Osteocyte (in vitro differentiated cells): ENCODE data around the gene OSBPL5. TPM values are rescaled to one million over a fixed set of nuclear protein-coding genes. Genes with fewer than 3 reads are reported as not detected.

Experiments
- DNase-seq: peaks from one replicate; pipeline ENCODE4 v3.0.0; 2021; ENCODE audit warnings: mixed read lengths; ENCODE audit not compliant: unreplicated experiment; ENCODE audit errors: extremely low spot score
- H3K27ac Mint-ChIP-seq: one replicate; pipeline ENCODE4 v1.8.0; 2021; ENCODE audit warnings: mild to moderate bottlenecking, mixed read lengths; ENCODE audit not compliant: unreplicated experiment
- H3K27me3 Mint-ChIP-seq: one replicate; pipeline ENCODE4 v1.8.0; 2021; ENCODE audit warnings: mixed read lengths; ENCODE audit not compliant: unreplicated experiment
- H3K36me3 Mint-ChIP-seq: one replicate; pipeline ENCODE4 v1.8.0; 2021; ENCODE audit warnings: mixed read lengths; ENCODE audit not compliant: unreplicated experiment
- H3K4me1 Mint-ChIP-seq: one replicate; pipeline ENCODE4 v1.8.0; 2021; ENCODE audit warnings: mixed read lengths; ENCODE audit not compliant: unreplicated experiment
- H3K4me3 Mint-ChIP-seq: one replicate; pipeline ENCODE4 v1.8.0; 2021; ENCODE audit warnings: mild to moderate bottlenecking, moderate library complexity, mixed read lengths; ENCODE audit not compliant: unreplicated experiment
- H3K9me3 Mint-ChIP-seq: one replicate; pipeline ENCODE4 v1.8.0; 2021; ENCODE audit warnings: mixed read lengths; ENCODE audit not compliant: unreplicated experiment
- total RNA-seq: library from RNA; stranded (reverse); gene quantifications from 2 replicates; pipeline ENCODE4 v1.2.1, GENCODE V29; 2021
- TF ChIP-seq, protein P1 (sequence below): fragments of 200-600 bp; sonication (generic); IDR thresholded peaks from 2 replicates; pipeline ENCODE4 v1.5.0; 2021; ENCODE audit warnings: antibody characterized with exemption, mild to moderate bottlenecking, moderate library complexity

The OSBPL5 gene
- total RNA-seq, 1 donor from 2014 or later = 47.9 TPM

DNA sequence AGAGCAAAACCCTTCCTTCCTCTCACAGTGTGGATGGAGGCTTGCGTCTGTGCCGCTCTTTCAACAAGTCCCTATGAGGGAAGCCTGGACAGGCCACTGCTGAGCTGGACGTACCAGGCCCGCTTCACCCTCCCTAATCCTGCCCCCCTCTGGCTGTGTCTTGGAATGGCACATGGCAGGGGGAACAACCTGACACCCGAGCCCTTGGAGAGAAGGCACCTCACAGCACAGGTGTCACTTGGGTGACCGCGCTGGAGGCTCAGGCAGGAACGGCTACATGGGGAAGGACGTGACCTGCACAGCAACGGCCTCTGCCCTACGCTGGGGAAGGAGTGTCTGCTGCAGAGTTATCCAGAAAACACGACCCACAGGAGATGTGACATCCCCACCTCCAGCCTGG, 118.9 kb downstream of the OSBPL5 start:
- Mint-ChIP-seq H3K36me3 (peaks cover 36% of the 10 kb centered on the region), H3K4me1 (peaks cover 71% of the 10 kb centered on the region), H3K4me3 (no peak overlapping the region), H3K27me3 (no peaks in the 10 kb centered on the region), H3K27ac (no peak overlapping the region), H3K9me3 (no peaks in the 10 kb centered on the region)
- no peak for DNase-seq
- TF ChIP-seq, protein P1, sequence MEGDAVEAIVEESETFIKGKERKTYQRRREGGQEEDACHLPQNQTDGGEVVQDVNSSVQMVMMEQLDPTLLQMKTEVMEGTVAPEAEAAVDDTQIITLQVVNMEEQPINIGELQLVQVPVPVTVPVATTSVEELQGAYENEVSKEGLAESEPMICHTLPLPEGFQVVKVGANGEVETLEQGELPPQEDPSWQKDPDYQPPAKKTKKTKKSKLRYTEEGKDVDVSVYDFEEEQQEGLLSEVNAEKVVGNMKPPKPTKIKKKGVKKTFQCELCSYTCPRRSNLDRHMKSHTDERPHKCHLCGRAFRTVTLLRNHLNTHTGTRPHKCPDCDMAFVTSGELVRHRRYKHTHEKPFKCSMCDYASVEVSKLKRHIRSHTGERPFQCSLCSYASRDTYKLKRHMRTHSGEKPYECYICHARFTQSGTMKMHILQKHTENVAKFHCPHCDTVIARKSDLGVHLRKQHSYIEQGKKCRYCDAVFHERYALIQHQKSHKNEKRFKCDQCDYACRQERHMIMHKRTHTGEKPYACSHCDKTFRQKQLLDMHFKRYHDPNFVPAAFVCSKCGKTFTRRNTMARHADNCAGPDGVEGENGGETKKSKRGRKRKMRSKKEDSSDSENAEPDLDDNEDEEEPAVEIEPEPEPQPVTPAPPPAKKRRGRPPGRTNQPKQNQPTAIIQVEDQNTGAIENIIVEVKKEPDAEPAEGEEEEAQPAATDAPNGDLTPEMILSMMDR = peak; percentile 21

DNA sequence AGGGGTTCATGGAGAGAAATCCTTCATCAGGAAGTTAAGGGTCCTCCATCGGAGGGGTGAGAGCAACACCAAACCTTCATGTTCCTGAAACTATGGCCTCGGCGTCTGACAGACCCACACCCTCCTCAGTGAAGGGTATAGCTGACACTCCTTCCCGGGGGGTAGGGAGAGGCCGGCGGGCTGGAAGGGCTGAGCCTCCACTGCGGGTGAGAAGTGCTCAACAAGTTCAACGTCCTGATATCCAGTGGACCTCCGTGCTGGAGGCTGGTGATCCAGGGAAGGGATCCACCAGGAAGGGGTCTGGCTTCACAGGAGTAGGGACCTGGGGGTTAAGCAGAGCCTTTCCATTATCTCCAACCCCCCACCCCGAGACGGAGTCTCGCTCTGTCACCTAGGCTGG, 120.2 kb downstream of the OSBPL5 start:
- Mint-ChIP-seq H3K9me3 (no peaks in the 10 kb centered on the region), H3K27me3 (no peaks in the 10 kb centered on the region), H3K27ac (no peak overlapping the region), H3K4me1 (peaks cover 60% of the 10 kb centered on the region), H3K36me3 (peaks cover 42% of the 10 kb centered on the region), H3K4me3 (no peak overlapping the region)
- TF ChIP-seq, protein P1 = no peak
- no peak for DNase-seq

DNA sequence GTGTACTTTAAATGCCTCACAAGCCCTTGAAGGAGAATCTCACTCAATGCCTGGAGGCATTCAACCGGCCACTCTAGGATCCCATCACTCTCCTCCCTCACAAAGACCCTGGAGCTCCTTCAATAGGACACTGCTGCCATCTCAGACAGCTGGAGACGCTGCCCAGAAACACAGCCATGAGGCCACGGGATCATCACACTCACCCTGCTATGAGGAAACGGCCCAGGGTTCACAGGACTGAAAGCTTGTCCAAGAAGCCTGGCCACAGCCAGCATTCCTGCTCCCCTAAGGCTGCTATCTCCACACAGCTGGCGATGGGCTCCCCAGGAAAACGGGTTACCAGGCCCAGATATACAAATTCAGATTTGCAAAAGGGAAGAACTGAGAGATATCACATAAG, 121.1 kb downstream of the OSBPL5 start:
- Mint-ChIP-seq H3K36me3 (peaks cover 50% of the 10 kb centered on the region), H3K4me3 (no peak overlapping the region), H3K4me1 (peaks cover 51% of the 10 kb centered on the region), H3K9me3 (no peaks in the 10 kb centered on the region), H3K27ac (peak overlapping the region; percentile 54), H3K27me3 (no peaks in the 10 kb centered on the region)
- no peak for DNase-seq
- TF ChIP-seq, protein P1 = no peak

- Mint-ChIP-seq H3K27me3 (no peaks in the 10 kb centered on the region), H3K36me3 (peaks cover 50% of the 10 kb centered on the region), H3K27ac (peak overlapping the region; percentile 80), H3K4me3 (no peak overlapping the region), H3K4me1 (peaks cover 46% of the 10 kb centered on the region), H3K9me3 (no peaks in the 10 kb centered on the region)
- TF ChIP-seq, protein P1 = no peak
- DNase-seq = no peak
These were observed 121.7 kb downstream of the OSBPL5 start for GRCh38 chr11:3043315-3043871.

DNA sequence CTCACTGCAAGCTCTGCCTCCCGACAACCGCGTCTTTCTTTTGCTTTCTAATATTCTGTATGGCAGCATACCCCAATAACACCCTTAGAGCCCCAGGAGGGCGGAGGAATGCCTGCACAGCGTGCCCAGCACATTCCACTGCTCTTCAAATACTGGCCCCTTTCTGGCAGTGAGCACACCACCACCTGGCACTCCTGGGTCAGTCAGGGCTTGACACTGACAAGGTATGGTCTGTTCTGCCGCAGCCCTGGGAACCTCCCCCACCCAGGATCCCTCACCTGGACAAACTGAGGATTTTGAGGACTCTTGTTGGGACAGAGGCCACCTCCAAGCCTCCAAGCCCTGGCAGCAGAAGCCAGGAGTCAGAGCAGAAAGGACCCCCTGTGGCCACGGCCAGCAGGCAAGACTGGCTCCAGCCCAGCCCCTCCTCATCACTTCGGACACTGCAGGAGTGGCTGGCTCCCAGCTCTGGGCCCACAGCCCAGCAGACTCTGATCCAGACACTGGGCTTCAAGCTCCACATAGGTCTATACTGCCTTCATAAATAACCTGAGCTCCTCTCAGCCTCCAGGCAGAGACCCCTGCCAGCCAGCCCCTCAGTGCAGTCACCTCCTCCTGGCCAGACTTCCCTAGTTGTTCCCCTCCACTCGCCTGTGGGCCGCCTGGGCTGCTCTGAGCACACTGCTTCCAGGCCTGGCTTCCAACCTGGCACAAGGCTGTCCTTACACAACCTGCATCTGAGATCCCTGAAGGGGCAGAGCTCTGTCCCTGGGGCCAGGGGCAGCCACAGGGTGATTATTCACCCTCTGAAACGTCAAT, 122.4 kb downstream of the OSBPL5 start:
- DNase-seq = no peak
- Mint-ChIP-seq H3K27me3 (no peaks in the 10 kb centered on the region), H3K27ac (peak overlapping the region; percentile 80), H3K9me3 (no peaks in the 10 kb centered on the region), H3K4me1 (peaks cover 42% of the 10 kb centered on the region), H3K4me3 (no peak overlapping the region), H3K36me3 (peaks cover 54% of the 10 kb centered on the region)
- TF ChIP-seq, protein P1 = no peak
